Neuronal stem cell (in vitro differentiated cells): Measurements from ENCODE around the gene FAM241B.

Experiments
- DNase-seq: peaks from one replicate; pipeline ENCODE4 v3.0.0-alpha.2; 2013; ENCODE audit warnings: low spot score
- H2AFZ ChIP-seq: one replicate; pipeline ENCODE4 v1.6.1; 2013; ENCODE audit warnings: mild to moderate bottlenecking, low read length, inconsistent platforms
- H2AK5ac ChIP-seq: 2 replicates; pipeline ENCODE4 v1.6.1; 2013; ENCODE audit warnings: low read depth, mild to moderate bottlenecking, inconsistent platforms, low read length, moderate library complexity, mixed read lengths
- H2BK120ac ChIP-seq: 2 replicates; pipeline ENCODE4 v1.6.1; 2013; ENCODE audit warnings: low read depth, mild to moderate bottlenecking, inconsistent platforms, low read length, moderate library complexity, mixed read lengths
- H2BK12ac ChIP-seq: one replicate; pipeline ENCODE4 v1.6.1; 2013; ENCODE audit warnings: low read length, inconsistent platforms
- H2BK15ac ChIP-seq: 2 replicates; pipeline ENCODE4 v1.6.1; 2013; ENCODE audit warnings: mild to moderate bottlenecking, low read length, inconsistent platforms, mixed read lengths
- H2BK5ac ChIP-seq: one replicate; pipeline ENCODE4 v1.6.1; 2013; ENCODE audit warnings: inconsistent platforms, mild to moderate bottlenecking, low read length, moderate library complexity
- H3K14ac ChIP-seq: one replicate; pipeline ENCODE4 v1.6.1; 2013; ENCODE audit warnings: low read length, inconsistent platforms
- H3K18ac ChIP-seq: 2 replicates; pipeline ENCODE4 v1.6.1; 2013; ENCODE audit warnings: low read length, inconsistent platforms
- H3K23ac ChIP-seq: 2 replicates; pipeline ENCODE4 v1.6.1; 2013; ENCODE audit warnings: low read depth, mild to moderate bottlenecking, mixed read lengths, low read length, inconsistent platforms; ENCODE audit not compliant: poor library complexity
- H3K27ac ChIP-seq: replicated peaks from 3 replicates; pipeline ENCODE4 v1.5.1; 2013; ENCODE audit warnings: low read length, inconsistent platforms
- H3K27me3 ChIP-seq, 3 experiments: 2 replicates each; pipeline ENCODE4 v1.6.1; 2013; ENCODE audit warnings: low read length in 3 of 3, mild to moderate bottlenecking in 2 of 3, inconsistent platforms in 1 of 3, low read depth in 1 of 3, mixed read lengths in 1 of 3, moderate library complexity in 1 of 3; ENCODE audit not compliant: control insufficient read depth in 3 of 3, insufficient read depth in 3 of 3
- H3K36me3 ChIP-seq, 2 donors: replicated peaks in 1 of 2; 2 replicates each; pipeline ENCODE4 v1.6.1; 2013; ENCODE audit warnings: low read length in 2 of 2; ENCODE audit not compliant: control insufficient read depth in 2 of 2, insufficient read depth in 2 of 2
- H3K4ac ChIP-seq: 2 replicates; pipeline ENCODE4 v1.6.1; 2013; ENCODE audit warnings: inconsistent platforms, mild to moderate bottlenecking, low read length, moderate library complexity
- H3K4me1 ChIP-seq, 2 donors: 1 replicate in 1 of 2; 2 replicates in 1 of 2; pipeline ENCODE4 v1.6.1; 2013; ENCODE audit warnings: low read length in 2 of 2, low read depth in 1 of 2; ENCODE audit not compliant: control insufficient read depth in 2 of 2, insufficient read depth in 1 of 2
- H3K4me2 ChIP-seq: one replicate; pipeline ENCODE4 v1.6.1; 2013; ENCODE audit warnings: mild to moderate bottlenecking, low read length, inconsistent platforms; ENCODE audit not compliant: insufficient read depth, poor library complexity, severe bottlenecking
- H3K4me3 ChIP-seq, 2 donors: 2 replicates each; pipeline ENCODE4 v1.5.1; 2013; ENCODE audit warnings: low read length in 2 of 2, mild to moderate bottlenecking in 2 of 2, inconsistent platforms in 1 of 2, moderate library complexity in 1 of 2
- H3K79me1 ChIP-seq: one replicate; pipeline ENCODE4 v1.6.1; 2013; ENCODE audit warnings: low read depth, mild to moderate bottlenecking, inconsistent platforms, low read length, moderate library complexity
- H3K9ac ChIP-seq: one replicate; pipeline ENCODE4 v1.6.1; 2013; ENCODE audit warnings: mild to moderate bottlenecking, low read depth, low read length, inconsistent platforms; ENCODE audit not compliant: poor library complexity
- H3K9me3 ChIP-seq, 2 donors: replicated peaks in 1 of 2; 2 replicates each; pipeline versions ENCODE3 to v1.6.1; 2013; ENCODE audit warnings: low read length in 2 of 2, mild to moderate bottlenecking in 2 of 2, inconsistent platforms in 1 of 2, low read depth in 1 of 2, mixed read lengths in 1 of 2, moderate library complexity in 1 of 2; ENCODE audit not compliant: control insufficient read depth in 2 of 2, insufficient read depth in 1 of 2
- H4K8ac ChIP-seq: one replicate; pipeline ENCODE4 v1.6.1; 2013; ENCODE audit warnings: low read depth, mild to moderate bottlenecking, inconsistent platforms, low read length, moderate library complexity
- H4K91ac ChIP-seq: one replicate; pipeline ENCODE4 v1.6.1; 2013; ENCODE audit warnings: low read length, low read depth, mild to moderate bottlenecking, inconsistent platforms; ENCODE audit not compliant: poor library complexity
- WGBS, 2 donors: extraction: QIAGEN DNeasy Blood & Tissue Kit; methylation state at CpG; one replicate each; pipeline ENCODE4 v1.1.7; 2013; ENCODE audit warnings: missing lambda C conversion rate in 2 of 2, mixed read lengths in 1 of 2; ENCODE audit not compliant: insufficient read length in 2 of 2, insufficient replicate concordance in 1 of 2; ENCODE audit errors: extremely low coverage in 2 of 2; 5-methylcytosine and 5-hydroxymethylcytosine counted together

The FAM241B gene

DNA sequence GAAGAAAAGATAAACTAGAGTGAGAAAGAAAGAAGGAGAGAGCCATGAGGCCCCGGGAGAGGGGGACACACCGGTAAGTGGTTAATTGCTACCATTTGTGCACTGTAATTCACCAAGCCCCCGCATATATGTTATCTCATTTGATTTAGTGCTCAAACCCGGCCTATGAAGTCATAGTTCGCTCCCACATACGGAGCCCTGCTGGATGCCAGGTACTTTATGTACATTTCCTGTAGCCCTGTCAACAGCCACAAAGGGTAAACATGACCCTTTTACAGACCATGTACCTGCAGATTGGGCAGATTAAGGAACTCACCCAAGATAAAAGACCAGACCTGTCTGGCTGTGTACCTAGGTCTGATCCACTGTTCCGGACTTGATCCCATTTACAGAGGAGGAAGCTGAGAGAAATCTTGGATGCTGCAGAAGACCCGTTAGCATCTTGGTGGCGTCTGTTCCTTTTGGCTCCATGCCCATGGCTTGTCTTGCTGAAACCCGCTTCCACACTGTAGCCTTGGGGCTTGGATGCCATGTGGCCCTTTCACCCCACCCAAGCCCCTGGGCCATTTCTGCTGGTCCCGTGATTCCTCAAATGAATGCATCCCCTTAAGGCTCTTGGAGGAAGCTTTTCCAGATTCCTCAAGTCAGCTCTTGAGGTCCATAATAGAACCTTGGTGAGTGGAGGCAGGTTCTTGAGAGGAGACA is 32.3 kb downstream of the FAM241B start:
- Histone ChIP-seq H3K9me3 (no peaks in the 10 kb centered on the region), H3K18ac (no peak overlapping the region), H3K27me3 (peaks cover 0 to 34% (median 0%) of the 10 kb centered on the region in 3 experiments), H3K23ac (no peak overlapping the region), H3K9ac (no peak overlapping the region), H3K36me3 (no peaks in the 10 kb centered on the region), H3K4me2 (no peak overlapping the region), H3K4me1 (peaks cover 0 to 2% of the 10 kb centered on the region in 2 donors), H3K27ac (no peak overlapping the region), H4K8ac (no peak overlapping the region), H2BK5ac (no peak overlapping the region), H2BK120ac (no peak overlapping the region), H2AK5ac (no peak overlapping the region), H3K14ac (no peak overlapping the region), H2BK15ac (no peak overlapping the region), H4K91ac (no peak overlapping the region), H3K4ac (no peak overlapping the region), H2BK12ac (no peak overlapping the region), H3K79me1 (no peaks in the 10 kb centered on the region), H2AFZ (no peak overlapping the region), H3K4me3 (no peak overlapping the region)
- no peak for DNase-seq
- WGBS, 2 donors, result no CpG with 5 or more reads among the region's 11 CpGs

DNA sequence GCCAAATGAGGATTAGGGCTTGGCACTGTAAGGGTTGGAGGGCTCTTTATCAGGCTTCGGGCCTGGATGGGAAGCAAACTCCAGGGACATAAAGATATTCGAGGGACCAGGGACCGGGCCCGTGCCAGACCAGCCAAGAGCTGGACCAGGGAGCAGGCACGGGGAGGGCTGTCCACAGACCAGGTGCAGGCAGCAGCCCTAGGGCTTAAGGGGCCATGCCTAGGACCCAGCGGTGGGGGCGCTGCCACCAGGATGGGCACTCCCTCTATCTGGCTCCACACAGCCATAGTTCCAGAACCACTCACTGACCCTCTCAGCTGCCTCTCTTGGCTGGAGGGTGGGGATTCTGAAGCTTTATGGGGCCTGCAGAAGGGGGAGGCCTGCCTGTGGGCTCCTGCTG is 32.9 kb downstream of the FAM241B start:
- H2BK120ac ChIP-seq, result no peak overlapping the region
- H3K79me1 ChIP-seq, result no peaks in the 10 kb centered on the region
- no peaks in the 10 kb centered on the region for H3K9me3 ChIP-seq
- no peak for DNase-seq
- WGBS, 2 donors, result no CpG with 5 or more reads among the region's 7 CpGs
- H4K8ac ChIP-seq, result no peak overlapping the region
- H3K4me1 ChIP-seq, result no peaks in the 10 kb centered on the region
- H3K9ac ChIP-seq, result no peak overlapping the region
- H3K36me3 ChIP-seq, result no peaks in the 10 kb centered on the region
- H3K27ac ChIP-seq, result no peak overlapping the region
- H3K4ac ChIP-seq, result no peak overlapping the region
- no peak overlapping the region for H3K4me2 ChIP-seq
- no peak overlapping the region for H3K18ac ChIP-seq
- no peak overlapping the region for H3K4me3 ChIP-seq
- H3K23ac ChIP-seq, result no peak overlapping the region
- no peak overlapping the region for H2AK5ac ChIP-seq
- no peak overlapping the region for H3K14ac ChIP-seq
- no peak overlapping the region for H2BK15ac ChIP-seq
- H4K91ac ChIP-seq, result no peak overlapping the region
- H2BK5ac ChIP-seq, result no peak overlapping the region
- peaks cover 0 to 28% (median 0%) of the 10 kb centered on the region in 3 experiments for H3K27me3 ChIP-seq
- no peak overlapping the region for H2BK12ac ChIP-seq
- H2AFZ ChIP-seq, result no peak overlapping the region

DNA sequence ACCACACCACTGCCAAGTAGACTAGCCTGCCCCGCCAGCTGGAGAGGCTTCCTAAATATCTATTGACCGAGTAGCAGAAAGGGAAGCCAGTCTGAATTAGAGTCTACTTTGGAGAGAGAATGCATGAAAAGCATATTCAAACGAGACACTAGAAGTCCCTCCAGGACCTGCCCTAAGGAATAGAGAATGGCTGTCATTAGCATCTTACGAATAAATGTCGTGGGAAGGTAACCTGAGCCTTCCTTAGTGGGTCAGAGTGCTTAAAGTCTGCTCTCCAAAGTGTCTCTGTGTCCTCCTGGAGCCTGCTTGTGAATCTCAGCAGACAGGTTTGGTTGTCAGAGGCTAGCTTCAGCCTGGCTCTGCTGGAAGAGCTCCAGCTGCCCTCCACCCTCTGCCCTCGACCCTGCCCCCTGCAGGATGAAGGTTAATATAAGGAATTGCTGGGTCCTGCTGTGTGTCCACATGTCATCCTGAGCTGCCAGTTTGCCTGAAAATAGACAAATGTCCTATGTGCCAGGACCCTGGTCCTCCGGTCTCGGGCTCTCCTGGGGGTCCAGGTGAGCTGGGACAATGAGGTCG is 33.4 kb downstream of the FAM241B start:
- H2AFZ ChIP-seq, result no peak overlapping the region
- peaks cover 0 to 23% (median 0%) of the 10 kb centered on the region in 3 experiments for H3K27me3 ChIP-seq
- H2BK120ac ChIP-seq, result no peak overlapping the region

DNA sequence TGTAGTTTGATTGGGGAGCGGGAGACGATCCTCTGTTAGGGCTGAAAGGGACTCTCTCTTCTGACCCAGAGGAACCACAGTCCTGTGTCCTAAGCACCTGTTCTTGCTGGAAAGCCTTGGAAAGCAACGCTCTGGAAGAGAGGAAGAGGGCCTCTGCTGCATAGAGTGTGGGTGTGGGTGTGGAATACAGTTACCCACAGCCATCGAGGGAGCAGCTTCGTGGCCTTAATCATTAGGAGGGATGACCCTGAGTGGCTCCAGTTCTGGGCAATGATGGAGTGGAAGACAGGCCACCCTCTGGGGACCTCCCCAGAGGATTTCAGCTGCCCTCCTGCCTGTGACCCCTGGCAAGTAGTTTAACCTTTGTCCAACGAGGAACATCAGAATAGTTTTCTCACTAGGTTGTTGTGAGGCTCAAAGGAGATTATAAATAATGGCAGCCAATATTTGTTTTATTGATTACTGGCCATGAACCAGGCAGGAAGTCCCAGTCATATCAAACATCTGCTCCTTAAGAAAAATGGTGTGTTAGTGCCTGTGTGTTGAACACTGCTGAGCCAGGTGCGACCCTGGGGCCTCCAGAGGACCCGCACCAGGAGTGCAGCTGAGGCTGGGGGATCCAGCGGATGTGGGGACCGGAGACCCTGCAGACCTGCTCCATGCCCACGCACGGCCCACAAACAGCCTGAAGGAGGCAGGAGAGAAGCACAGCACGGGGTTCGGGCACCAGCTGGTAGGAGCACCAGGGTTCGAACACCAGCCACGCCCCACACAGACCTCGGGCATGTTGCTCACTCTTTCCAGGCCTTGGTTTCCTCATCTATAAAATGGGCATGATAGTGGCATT is 35.6 kb downstream of the FAM241B start:
- no peak overlapping the region for H2BK15ac ChIP-seq
- H3K27ac ChIP-seq, result no peak overlapping the region
- DNase-seq, result no peak
- no peak overlapping the region for H2AK5ac ChIP-seq
- H3K4ac ChIP-seq, result no peak overlapping the region
- no peaks in the 10 kb centered on the region for H3K36me3 ChIP-seq
- H2BK12ac ChIP-seq, result no peak overlapping the region
- H3K9me3 ChIP-seq, result no peaks in the 10 kb centered on the region
- no CpG with 5 or more reads among the region's 17 CpGs for WGBS, 2 donors
- peak overlapping the region; percentile 7 for H3K9ac ChIP-seq
- H3K18ac ChIP-seq, result no peak overlapping the region
- H3K27me3 ChIP-seq, result peaks cover 0 to 18% (median 0%) of the 10 kb centered on the region in 3 experiments
- peak overlapping the region; percentile 72 for H3K14ac ChIP-seq
- no peak overlapping the region for H2BK120ac ChIP-seq
- no peak overlapping the region for H4K91ac ChIP-seq
- H4K8ac ChIP-seq, result no peak overlapping the region
- peak overlapping the region; percentile 21 for H3K23ac ChIP-seq
- H3K4me1 ChIP-seq, result peaks cover 0 to 7% of the 10 kb centered on the region in 2 donors
- H2AFZ ChIP-seq, result no peak overlapping the region
- no peak overlapping the region for H3K4me2 ChIP-seq
- H3K4me3 ChIP-seq, result no peak overlapping the region
- no peaks in the 10 kb centered on the region for H3K79me1 ChIP-seq
- H2BK5ac ChIP-seq, result no peak overlapping the region

More for the DNA sequence above, 33.4 kb downstream of the FAM241B start:
- no peak overlapping the region for H3K4ac ChIP-seq
- H2BK15ac ChIP-seq, result no peak overlapping the region
- no peaks in the 10 kb centered on the region for H3K4me1 ChIP-seq
- H3K9ac ChIP-seq, result no peak overlapping the region
- H3K27ac ChIP-seq, result no peak overlapping the region
- H3K18ac ChIP-seq, result no peak overlapping the region
- H3K9me3 ChIP-seq, result no peaks in the 10 kb centered on the region
- H3K79me1 ChIP-seq, result no peaks in the 10 kb centered on the region
- H2BK5ac ChIP-seq, result no peak overlapping the region
- no peak overlapping the region for H3K14ac ChIP-seq
- no peak overlapping the region for H3K4me2 ChIP-seq
- no peak overlapping the region for H4K8ac ChIP-seq
- no peak overlapping the region for H2AK5ac ChIP-seq
- H3K36me3 ChIP-seq, result no peaks in the 10 kb centered on the region
- no peak for DNase-seq
- no peak overlapping the region for H4K91ac ChIP-seq
- no CpG with 5 or more reads among the region's 9 CpGs for WGBS, 2 donors
- H3K23ac ChIP-seq, result peak overlapping the region; percentile 6
- H3K4me3 ChIP-seq, result no peak overlapping the region
- H2BK12ac ChIP-seq, result no peak overlapping the region
